GM12875 (cell line): ENCODE data around the gene GALNT7.

Source experiments
- H3K4me3 ChIP-seq: one replicate; pipeline ENCODE4 v1.5.1; 2011; ENCODE audit warnings: low read depth, low read length, control low read depth
- TF ChIP-seq, protein P1 (sequence below): IDR thresholded peaks from 2 replicates; pipeline ENCODE4 v1.5.1; 2011; ENCODE audit warnings: low read depth, mild to moderate bottlenecking, control low read depth, inconsistent platforms, low read length, moderate library complexity, borderline replicate concordance; ENCODE audit not compliant: insufficient read depth

The GALNT7 gene

DNA sequence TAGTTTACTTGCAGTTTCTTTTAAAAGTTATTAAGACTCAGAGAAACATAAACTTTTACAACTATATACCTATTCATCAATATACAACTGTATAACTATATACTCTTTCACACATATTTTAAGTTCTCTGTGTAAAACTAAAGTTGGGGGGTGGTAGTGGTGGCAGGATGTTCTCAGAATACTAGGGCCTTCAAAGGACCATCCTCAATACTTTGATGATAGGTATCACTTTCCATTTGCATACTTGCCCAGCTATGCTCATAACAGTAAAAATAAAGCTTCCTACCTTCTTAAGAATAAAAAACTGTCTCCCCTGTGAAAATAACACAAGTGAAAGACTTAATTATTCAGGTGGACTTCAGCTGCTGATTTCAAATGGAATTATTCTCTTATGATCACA lies 2.9 kb upstream of the GALNT7 start:
- TF ChIP-seq, protein P1, sequence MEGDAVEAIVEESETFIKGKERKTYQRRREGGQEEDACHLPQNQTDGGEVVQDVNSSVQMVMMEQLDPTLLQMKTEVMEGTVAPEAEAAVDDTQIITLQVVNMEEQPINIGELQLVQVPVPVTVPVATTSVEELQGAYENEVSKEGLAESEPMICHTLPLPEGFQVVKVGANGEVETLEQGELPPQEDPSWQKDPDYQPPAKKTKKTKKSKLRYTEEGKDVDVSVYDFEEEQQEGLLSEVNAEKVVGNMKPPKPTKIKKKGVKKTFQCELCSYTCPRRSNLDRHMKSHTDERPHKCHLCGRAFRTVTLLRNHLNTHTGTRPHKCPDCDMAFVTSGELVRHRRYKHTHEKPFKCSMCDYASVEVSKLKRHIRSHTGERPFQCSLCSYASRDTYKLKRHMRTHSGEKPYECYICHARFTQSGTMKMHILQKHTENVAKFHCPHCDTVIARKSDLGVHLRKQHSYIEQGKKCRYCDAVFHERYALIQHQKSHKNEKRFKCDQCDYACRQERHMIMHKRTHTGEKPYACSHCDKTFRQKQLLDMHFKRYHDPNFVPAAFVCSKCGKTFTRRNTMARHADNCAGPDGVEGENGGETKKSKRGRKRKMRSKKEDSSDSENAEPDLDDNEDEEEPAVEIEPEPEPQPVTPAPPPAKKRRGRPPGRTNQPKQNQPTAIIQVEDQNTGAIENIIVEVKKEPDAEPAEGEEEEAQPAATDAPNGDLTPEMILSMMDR: no peak

DNA sequence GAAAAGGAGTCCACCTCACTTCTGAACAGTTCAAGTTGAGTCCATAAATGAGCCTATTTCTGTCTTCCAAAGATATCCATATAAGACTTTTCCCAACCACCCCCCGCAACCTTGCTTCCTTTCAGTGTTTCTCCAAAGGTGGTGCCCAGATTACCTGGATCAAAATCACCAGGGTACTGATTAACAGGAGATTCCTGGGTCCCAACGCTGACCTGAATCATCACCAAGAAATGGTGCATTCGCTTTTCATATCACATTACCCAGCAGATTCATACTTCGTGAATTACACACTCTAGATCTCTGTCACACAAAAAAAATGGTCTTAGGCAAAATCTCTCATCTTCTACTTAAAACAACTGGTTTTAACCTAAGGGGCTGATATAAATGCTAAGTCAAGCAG lies 2.1 kb upstream of the GALNT7 start:
- H3K4me3 ChIP-seq: no peak overlapping the region
- TF ChIP-seq, protein P1: no peak

More for the DNA sequence above, 2.9 kb upstream of the GALNT7 start:
- H3K4me3 ChIP-seq: no peak overlapping the region

DNA sequence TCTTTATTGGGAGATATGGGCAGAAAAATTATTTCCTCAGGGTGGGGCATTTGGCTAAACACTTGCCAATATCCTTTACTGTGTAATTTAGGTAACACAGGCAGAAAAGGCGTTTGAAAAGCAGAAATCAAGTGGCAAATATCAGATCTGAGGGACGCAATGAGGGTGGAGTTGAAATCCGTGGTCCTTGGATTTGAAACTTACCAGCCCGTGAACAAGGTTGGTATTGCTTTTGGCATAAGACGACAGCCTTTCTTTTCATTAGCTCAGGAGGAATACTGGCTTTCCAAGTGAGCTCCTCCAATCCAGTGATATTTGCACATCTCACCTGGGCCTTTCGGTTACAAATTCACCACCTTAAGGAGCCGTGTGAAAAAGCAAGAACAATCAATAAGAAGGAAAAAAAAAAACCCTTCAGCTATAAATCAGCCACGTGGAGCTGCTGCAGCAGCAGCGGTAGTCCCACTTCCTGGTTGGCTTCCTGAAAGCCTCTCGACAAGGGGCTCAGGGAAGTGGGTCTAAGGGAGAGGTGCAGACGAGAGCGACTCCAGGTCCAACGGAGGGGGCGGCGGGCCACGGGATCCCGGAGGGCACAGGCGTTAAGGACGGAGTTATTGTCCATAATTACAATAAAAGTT lies 734 bp upstream of the GALNT7 start:
- H3K4me3 ChIP-seq: peak overlapping the region; percentile 92
- TF ChIP-seq, protein P1: no peak

DNA sequence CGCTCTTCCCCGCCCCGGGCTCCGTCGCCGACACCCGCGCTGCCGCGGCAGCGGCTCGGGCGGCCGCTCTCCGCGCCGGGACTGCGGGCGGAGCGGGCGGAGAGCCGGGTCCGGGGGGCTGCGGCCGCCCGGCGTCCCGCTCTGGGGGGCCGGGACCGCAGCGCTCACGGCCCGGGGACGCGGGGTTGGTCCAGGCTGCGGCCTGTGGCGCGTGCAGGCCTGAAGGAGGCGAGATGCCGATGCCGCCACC lies 492 bp downstream of the GALNT7 start:
- TF ChIP-seq, protein P1: no peak
- H3K4me3 ChIP-seq: peak overlapping the region; percentile 92

DNA sequence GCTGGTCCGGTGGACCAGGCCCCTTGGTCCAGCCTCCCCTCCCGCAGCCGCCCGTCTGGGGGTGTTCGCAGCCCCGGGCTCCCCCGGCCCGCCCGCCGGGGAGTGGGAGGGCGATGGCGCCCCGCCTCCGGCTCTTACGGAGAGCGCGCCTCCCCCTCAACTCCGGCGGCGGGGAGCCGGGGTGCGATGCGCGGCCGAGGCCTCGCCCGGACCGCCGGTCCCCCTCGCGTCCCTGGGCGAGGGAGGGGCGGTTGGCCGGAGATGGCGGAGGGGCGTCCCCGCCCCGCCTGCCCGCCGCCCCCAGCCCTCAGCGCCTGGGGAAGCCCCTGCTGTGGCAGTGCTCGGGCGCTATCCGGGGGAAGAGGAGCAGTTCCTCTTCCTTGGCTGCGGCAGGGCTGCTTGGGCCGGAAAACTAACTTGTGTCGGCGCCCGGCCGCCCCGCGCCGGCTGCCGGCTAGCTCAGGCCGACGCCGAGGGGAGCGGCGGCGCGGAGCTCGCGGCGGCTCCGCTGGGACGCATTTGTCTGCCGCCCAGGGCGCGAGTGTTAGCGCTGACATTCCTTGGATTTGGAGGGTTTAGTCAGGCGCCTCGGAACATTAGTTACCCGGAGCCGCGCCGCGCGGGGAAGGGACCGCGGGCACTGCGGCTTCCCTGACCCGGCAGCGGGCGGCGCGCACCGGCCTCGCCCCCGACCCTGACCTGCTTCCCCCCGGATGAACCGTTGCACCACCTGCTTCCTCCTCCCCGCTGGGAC lies 994 bp downstream of the GALNT7 start:
- H3K4me3 ChIP-seq: peak overlapping the region; percentile 92
- TF ChIP-seq, protein P1: no peak

DNA sequence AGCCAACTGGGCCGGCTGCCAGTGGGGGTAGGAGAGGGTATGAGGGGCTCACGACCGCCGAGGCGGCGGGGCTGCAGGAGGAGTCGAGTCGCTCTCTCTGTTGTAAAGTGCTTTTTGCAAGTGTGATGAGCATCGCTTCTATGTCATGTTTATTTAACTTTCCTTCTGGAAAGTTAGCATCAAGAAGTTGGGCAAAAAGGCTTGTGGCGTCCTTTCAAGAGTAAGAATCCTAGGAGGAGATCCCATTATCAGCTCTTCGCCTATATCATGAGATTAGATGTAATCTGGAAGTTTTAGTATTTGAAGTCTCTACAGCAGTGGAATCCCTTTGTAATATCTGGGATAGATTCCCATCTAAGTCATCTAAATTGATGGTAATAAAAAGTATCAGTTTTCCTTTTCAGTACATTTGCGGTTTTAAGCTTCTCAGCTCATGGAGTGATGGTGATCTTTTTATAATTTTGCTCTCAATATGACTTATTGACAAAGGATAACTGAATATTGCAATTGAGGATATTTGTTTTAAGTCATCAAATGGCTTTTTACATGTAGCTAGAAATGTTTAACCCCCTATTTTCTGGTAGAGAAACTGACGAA lies 1.7 kb downstream of the GALNT7 start:
- peak overlapping the region; percentile 92 for H3K4me3 ChIP-seq
- TF ChIP-seq, protein P1: no peak

DNA sequence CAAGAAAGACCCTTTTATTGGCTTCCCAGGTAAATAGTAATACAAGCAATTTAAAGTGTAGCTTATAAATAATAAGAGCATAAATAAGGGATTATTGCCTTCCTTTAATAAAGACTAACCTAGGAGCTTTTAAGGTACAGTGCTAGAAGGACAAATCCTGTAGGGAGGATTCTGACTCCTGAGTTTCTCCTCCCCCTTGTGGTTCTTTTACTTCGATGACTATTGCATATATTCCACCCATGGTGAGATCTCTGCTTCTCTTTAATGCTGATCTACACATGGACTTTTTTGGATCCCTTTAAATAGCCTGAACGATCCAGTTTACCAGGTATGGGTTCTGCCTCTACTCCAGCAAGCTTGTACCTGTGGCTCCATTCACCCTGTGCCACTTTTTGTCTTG lies 2.5 kb downstream of the GALNT7 start:
- H3K4me3 ChIP-seq: no peak overlapping the region
- TF ChIP-seq, protein P1: no peak
